HCT116 (cell line): Measurements from ENCODE around the gene ZFYVE1. TPM values are rescaled to one million over a fixed set of nuclear protein-coding genes. Genes with fewer than 3 reads are reported as not detected.
"Not testable (repeated sequence)": the region's sequence is repeated elsewhere in the genome, so short reads cannot be mapped to it uniquely, and the experiment has no call there.

Experiments
- ATAC-seq: fragments of 200-7000 bp; cut with Tn5 transposase; 2 replicates; pipeline ENCODE4 v1.9.1; 2020; ENCODE audit warnings: mild to moderate bottlenecking, moderate library complexity
- BruUV-seq: library from RNA; stranded (reverse); fragments of 400-500 nt; replicated peaks from 2 replicates; lab custom pipeline; 2021; lab: Mats Ljungman, UMichigan
- CTCF ChIA-PET: fragments of 300-600 bp; sonication (Branson Sonifier 250); formaldehyde crosslinking; loops from one replicate; lab custom pipeline; 2021; ENCODE audit warnings: antibody characterized with exemption; lab: Charles Lee
- POLR2A ChIA-PET: fragments of 300-600, 350-600 bp; sonication (Branson Sonifier 250); formaldehyde crosslinking; loops from one replicate; lab custom pipeline; 2021; ENCODE audit warnings: antibody characterized with exemption; lab: Charles Lee
- RAD21 ChIA-PET, 2 experiments: fragments of 300-600 bp; sonication (Branson Sonifier 250); formaldehyde crosslinking; loops; one replicate each; lab custom pipeline; 2023; ENCODE audit warnings: low total read pairs in 2 of 2; ENCODE audit not compliant: uncharacterized antibody in 2 of 2, unreplicated experiment in 2 of 2, low non-redundant PET in 1 of 2; lab: Charles Lee
- DNase-seq: peaks from one replicate; pipeline ENCODE4 v3.0.0-alpha.2; 2010; ENCODE audit warnings: low read depth, low spot score
- H2AFZ ChIP-seq: fragments of 200-600 bp; shearing (Covaris generic), sonication (generic); 2 replicates; pipeline ENCODE4 v1.6.1; 2017; ENCODE audit warnings: low read depth, mixed run types, mixed read lengths, antibody characterized with exemption, low read length; ENCODE audit not compliant: poor library complexity, severe bottlenecking
- H3K27ac ChIP-seq: 2 replicates; pipeline ENCODE4 v1.5.1; 2012; ENCODE audit warnings: low read depth, low read length
- H3K27me3 ChIP-seq: fragments of 200-600 bp; sonication (generic); 2 replicates; pipeline ENCODE4 v1.6.1; 2016; ENCODE audit warnings: mixed run types, low read length, mixed read lengths; ENCODE audit not compliant: insufficient read depth
- H3K36me3 ChIP-seq, 2 experiments: fragments of 200-500 bp in 1 of 2; fragments of 200-600 bp in 1 of 2; sonication (Bioruptor generic) in 1 of 2; sonication (generic) in 1 of 2; 2 replicates each; pipeline versions ENCODE4 v1.5.1 to v1.6.1; 2014 to 2016; ENCODE audit warnings: low read length in 2 of 2, inconsistent platforms in 1 of 2, mixed read lengths in 1 of 2, mixed run types in 1 of 2; ENCODE audit not compliant: insufficient read depth in 2 of 2, control insufficient read depth in 1 of 2
- H3K4me1 ChIP-seq, 2 experiments: fragments of 200-600 bp in 1 of 2; sonication (generic) in 1 of 2; 2 replicates each; pipeline versions ENCODE4 v1.5.1 to v1.6.1; 2012 to 2017; ENCODE audit warnings: low read length in 2 of 2, inconsistent platforms in 1 of 2, mild to moderate bottlenecking in 1 of 2, mixed read lengths in 1 of 2, mixed run types in 1 of 2, moderate library complexity in 1 of 2; ENCODE audit not compliant: insufficient read depth in 2 of 2, control insufficient read depth in 1 of 2
- H3K4me2 ChIP-seq: fragments of 200-600 bp; sonication (generic); 2 replicates; pipeline ENCODE4 v1.6.1; 2017; ENCODE audit warnings: mixed run types, low read length, mixed read lengths
- H3K4me3 ChIP-seq, 2 experiments: fragments of 200-600 bp in 1 of 2; sonication (generic) in 1 of 2; replicated peaks in 1 of 2; 2 replicates each; pipeline ENCODE4 v1.5.1; 2011 to 2016; ENCODE audit warnings: low read length in 2 of 2, control low read depth in 1 of 2, low read depth in 1 of 2, mild to moderate bottlenecking in 1 of 2, mixed read lengths in 1 of 2, mixed run types in 1 of 2
- H3K79me2 ChIP-seq: fragments of 200-600 bp; sonication (generic); 2 replicates; pipeline ENCODE4 v1.6.1; 2017; ENCODE audit warnings: mild to moderate bottlenecking, mixed run types, low read length, moderate library complexity, mixed read lengths; ENCODE audit not compliant: insufficient read depth
- H3K9ac ChIP-seq: fragments of 200-600 bp; sonication (generic); 2 replicates; pipeline ENCODE4 v1.6.1; 2016; ENCODE audit warnings: low read length, mixed read lengths
- H3K9me2 ChIP-seq: fragments of 200-600 bp; sonication (generic), shearing (Covaris generic); 2 replicates; pipeline ENCODE4 v1.6.1; 2017; ENCODE audit warnings: mixed run types, mild to moderate bottlenecking, moderate library complexity; ENCODE audit not compliant: insufficient read depth
- H3K9me3 ChIP-seq, 2 experiments: fragments of 200-500 bp in 1 of 2; fragments of 200-600 bp in 1 of 2; sonication (Bioruptor generic) in 1 of 2; sonication (generic) in 1 of 2; 2 replicates each; pipeline ENCODE4 v1.6.1; 2014 to 2017; ENCODE audit warnings: low read length in 2 of 2, mixed read lengths in 2 of 2, inconsistent platforms in 1 of 2, low read depth in 1 of 2, mild to moderate bottlenecking in 1 of 2, mixed run types in 1 of 2, moderate library complexity in 1 of 2; ENCODE audit not compliant: control insufficient read depth in 1 of 2, insufficient read depth in 1 of 2
- H4K20me1 ChIP-seq: fragments of 200-600 bp; sonication (generic), shearing (Covaris generic); 2 replicates; pipeline ENCODE4 v1.6.1; 2017; ENCODE audit warnings: mixed run types, mild to moderate bottlenecking, moderate library complexity; ENCODE audit not compliant: insufficient read depth
- CBX3 ChIP-seq: IDR thresholded peaks from 2 replicates; pipeline ENCODE4 v1.6.1; 2012; ENCODE audit warnings: low read depth
- CEBPB ChIP-seq: IDR thresholded peaks from 2 replicates; pipeline ENCODE4 v1.6.1; 2012; ENCODE audit warnings: low read depth
- EZH2phosphoT487 ChIP-seq: fragments of 200-600 bp; IDR thresholded peaks from 2 replicates; pipeline ENCODE4 v1.6.1; 2018; ENCODE audit warnings: antibody characterized with exemption, borderline replicate concordance
- FOSL1 ChIP-seq: IDR thresholded peaks from 2 replicates; pipeline ENCODE4 v1.6.1; 2012; ENCODE audit warnings: low read depth
- JUND ChIP-seq: IDR thresholded peaks from 2 replicates; pipeline ENCODE4 v1.6.1; 2012
- POLR2A ChIP-seq: IDR thresholded peaks from 2 replicates; pipeline ENCODE4 v1.7.0; 2011; ENCODE audit warnings: borderline replicate concordance; ENCODE audit not compliant: insufficient read depth, insufficient read length; ENCODE audit errors: extremely low read depth
- POLR2AphosphoS5 ChIP-seq: IDR thresholded peaks from 2 replicates; pipeline ENCODE4 v1.6.1; 2011; ENCODE audit warnings: mild to moderate bottlenecking, low read depth, low read length, moderate library complexity
- RAD21 ChIP-seq: IDR thresholded peaks from 2 replicates; pipeline ENCODE4 v1.6.1; 2012; ENCODE audit warnings: low read depth, mild to moderate bottlenecking
- SP1 ChIP-seq: IDR thresholded peaks from 2 replicates; pipeline ENCODE4 v1.6.1; 2012; ENCODE audit warnings: low read depth
- TCF7L2 ChIP-seq: IDR thresholded peaks from 2 replicates; pipeline ENCODE4 v1.7.0; 2011; ENCODE audit warnings: borderline replicate concordance, inconsistent platforms; ENCODE audit not compliant: insufficient read depth, insufficient read length; ENCODE audit errors: extremely low read depth
- YY1 ChIP-seq: IDR thresholded peaks from 2 replicates; pipeline ENCODE4 v1.6.1; 2011; ENCODE audit warnings: low read length, low read depth, moderate library complexity, mild to moderate bottlenecking; ENCODE audit not compliant: insufficient replicate concordance; ENCODE audit errors: extremely low read depth
- ZFX ChIP-seq: fragments of 450-650 bp; IDR thresholded peaks from 2 replicates; pipeline ENCODE4 v1.6.1; 2017
- intact Hi-C: fragments of 100-400 bp; cut with micrococcal nuclease; formaldehyde crosslinking; loops from 2 replicates; pipeline ENCODE4 v1.10.0; 2022
- total RNA-seq: library from RNA; stranded (reverse); gene quantifications from one replicate; pipeline ENCODE4 v1.2.1, GENCODE V29; 2021; ENCODE audit not compliant: unreplicated experiment
- TF ChIP-seq, protein P1 (sequence below): IDR thresholded peaks from 2 replicates; pipeline ENCODE4 v1.6.1; 2012
- TF ChIP-seq, protein P2 (sequence below), 3 experiments: fragments of 200-600 bp in 1 of 3; sonication (generic) in 1 of 3; IDR thresholded peaks in 2 of 3; conservative IDR thresholded peaks in 1 of 3; 2 replicates each; pipeline ENCODE4 v1.5.1; 2012 to 2017; ENCODE audit warnings: low read depth in 2 of 3, low read length in 2 of 3, antibody characterized with exemption in 1 of 3, borderline replicate concordance in 1 of 3, control low read depth in 1 of 3, mild to moderate bottlenecking in 1 of 3, mixed read lengths in 1 of 3, mixed run types in 1 of 3, moderate library complexity in 1 of 3; ENCODE audit not compliant: insufficient read depth in 1 of 3

Gene ZFYVE1
- total RNA-seq, 1 experiment from 2014 or later = 7.7 TPM

DNA sequence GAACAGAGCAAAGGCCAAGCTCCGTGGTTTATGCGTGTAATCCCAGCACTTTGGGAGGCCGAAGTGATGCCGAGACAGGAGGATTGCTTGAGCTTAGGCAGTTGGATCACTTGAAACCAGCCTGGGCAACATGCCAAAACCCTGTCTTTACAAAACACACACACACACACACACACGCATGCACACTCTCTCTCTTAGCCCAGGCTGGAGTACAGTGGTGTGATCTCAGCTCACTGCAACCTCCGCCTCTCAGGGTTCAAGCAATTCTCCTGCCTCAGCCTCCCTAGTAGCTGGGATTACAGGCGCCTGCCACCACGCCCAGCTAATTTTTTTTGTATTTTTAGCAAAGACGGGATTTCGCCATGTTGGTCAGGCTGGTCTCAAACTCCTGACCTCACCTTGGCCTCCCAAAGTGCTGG, 64.6 kb downstream of the ZFYVE1 start:
- peak overlapping the region; percentile 71 for H3K27ac ChIP-seq
- peak overlapping the region; percentile 69 for H3K9ac ChIP-seq
- H3K9me3 ChIP-seq, H3K9me2 ChIP-seq, RAD21 ChIA-PET, BruUV-seq, H3K79me2 ChIP-seq, H4K20me1 ChIP-seq, H3K27me3 ChIP-seq, H3K36me3 ChIP-seq, H2AFZ ChIP-seq: not testable (repeated sequence)
- POLR2A ChIA-PET = interaction anchor here (0.8 to 1.8 kb wide), 4 partner anchors 8 to 97 kb away, joined by 3 to 10 read pairs (median 3); partner anchors contain the start of gene ZFYVE1
- intact Hi-C loops = loop anchor here (2.0 to 5.0 kb wide), 2 partner anchors 36 to 65 kb away; partner anchors contain the start of genes DCAF4 and ZFYVE1
- peaks cover 28 to 54% of the 10 kb centered on the region in 2 experiments for H3K4me1 ChIP-seq
- peak overlapping the region in 1 of 2 experiments; percentile 16; a peak in 1 of 4 replicates for H3K4me3 ChIP-seq
- H3K4me2 ChIP-seq = peak overlapping the region; percentile 71
- ATAC-seq (peak; percentile 33), DNase-seq (peak; percentile 52)
- CTCF ChIA-PET = interaction anchor here (0.5 to 2.7 kb wide), 4 partner anchors 14 to 493 kb away, joined by 3 to 19 read pairs (median 4); partner anchors contain the start of gene ZFYVE1

DNA sequence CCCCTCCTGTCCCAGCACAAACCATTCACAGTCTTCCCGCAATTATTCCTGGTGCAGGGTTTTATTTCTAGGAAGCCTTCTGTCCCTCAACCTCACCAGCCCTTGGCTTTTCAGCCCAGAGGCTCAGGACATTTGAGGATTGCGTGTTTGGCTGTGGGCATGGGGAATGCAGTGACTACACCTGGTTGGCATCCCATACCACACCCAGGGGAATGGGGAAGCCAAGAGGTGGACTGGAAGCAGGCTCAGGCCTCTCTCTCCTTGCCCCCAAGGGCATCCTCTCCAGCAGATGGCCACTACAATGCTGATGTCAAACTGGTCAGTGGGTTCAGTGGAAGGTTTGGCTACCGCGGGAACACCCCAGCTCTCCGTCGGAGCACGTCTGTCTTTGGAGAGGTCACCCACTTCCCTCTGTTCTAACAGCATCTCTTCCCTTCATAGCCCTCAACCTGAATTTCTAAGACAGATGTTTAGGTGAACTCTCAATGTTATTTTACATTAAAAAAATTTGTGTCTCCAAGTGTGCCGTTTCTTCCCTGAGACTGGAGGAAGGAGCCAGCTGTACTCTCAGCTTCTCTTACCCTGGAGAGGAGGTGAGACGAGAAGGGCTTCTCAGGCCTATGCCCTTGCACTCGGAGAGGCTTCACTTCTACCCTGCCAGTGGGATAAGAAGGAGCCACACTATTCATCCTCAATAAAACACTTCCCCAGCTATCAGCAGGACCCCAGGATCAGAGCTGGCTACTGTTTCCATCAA, 65.1 kb downstream of the ZFYVE1 start:
- H3K27ac ChIP-seq = peak overlapping the region; percentile 71
- RAD21 ChIA-PET = no interaction called here
- CTCF ChIA-PET = interaction anchor here (1.2 to 2.7 kb wide), 3 partner anchors 13 to 448 kb away, joined by 3 to 19 read pairs (median 4); partner anchors contain the start of gene ZFYVE1
- H3K79me2 ChIP-seq = no peaks in the 10 kb centered on the region
- H3K4me1 ChIP-seq = peaks cover 28 to 54% of the 10 kb centered on the region in 2 experiments
- BruUV-seq = no TSS peak
- H2AFZ ChIP-seq = no peak overlapping the region
- DNase-seq (peak; percentile 81), ATAC-seq (peak; percentile 75)
- no peaks in the 10 kb centered on the region for H3K9me3 ChIP-seq
- H4K20me1 ChIP-seq = no peaks in the 10 kb centered on the region
- H3K9ac ChIP-seq = peak overlapping the region; percentile 69
- POLR2A ChIA-PET = interaction anchor here (0.6 to 1.8 kb wide), 4 partner anchors 9 to 97 kb away, joined by 3 to 10 read pairs (median 6); partner anchors contain the start of gene ZFYVE1
- peaks cover 0 to 2% of the 10 kb centered on the region in 2 experiments; a peak in 1 of 4 replicates for H3K36me3 ChIP-seq
- H3K27me3 ChIP-seq = no peaks in the 10 kb centered on the region
- intact Hi-C loops = loop anchor here (2.0 to 5.0 kb wide), 2 partner anchors 35 to 66 kb away; partner anchors contain the start of genes DCAF4 and ZFYVE1
- peak overlapping the region; percentile 71 for H3K4me2 ChIP-seq
- peak overlapping the region in 1 of 2 experiments; percentile 16; a peak in 2 of 4 replicates for H3K4me3 ChIP-seq
- no peaks in the 10 kb centered on the region for H3K9me2 ChIP-seq
- peak; percentile 78; the same call in 1 of the 2 replicates for TF ChIP-seq CBX3
- TF ChIP-seq ZFX = peak; percentile 19; the same call in 1 of the 2 replicates
- TF ChIP-seq, protein P1, sequence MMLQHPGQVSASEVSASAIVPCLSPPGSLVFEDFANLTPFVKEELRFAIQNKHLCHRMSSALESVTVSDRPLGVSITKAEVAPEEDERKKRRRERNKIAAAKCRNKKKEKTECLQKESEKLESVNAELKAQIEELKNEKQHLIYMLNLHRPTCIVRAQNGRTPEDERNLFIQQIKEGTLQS = peak; percentile 54; the same call in 1 of the 2 replicates
- TF ChIP-seq CEBPB = peak; percentile 50; the same call in 1 of the 2 replicates
- TF ChIP-seq, protein P2, sequence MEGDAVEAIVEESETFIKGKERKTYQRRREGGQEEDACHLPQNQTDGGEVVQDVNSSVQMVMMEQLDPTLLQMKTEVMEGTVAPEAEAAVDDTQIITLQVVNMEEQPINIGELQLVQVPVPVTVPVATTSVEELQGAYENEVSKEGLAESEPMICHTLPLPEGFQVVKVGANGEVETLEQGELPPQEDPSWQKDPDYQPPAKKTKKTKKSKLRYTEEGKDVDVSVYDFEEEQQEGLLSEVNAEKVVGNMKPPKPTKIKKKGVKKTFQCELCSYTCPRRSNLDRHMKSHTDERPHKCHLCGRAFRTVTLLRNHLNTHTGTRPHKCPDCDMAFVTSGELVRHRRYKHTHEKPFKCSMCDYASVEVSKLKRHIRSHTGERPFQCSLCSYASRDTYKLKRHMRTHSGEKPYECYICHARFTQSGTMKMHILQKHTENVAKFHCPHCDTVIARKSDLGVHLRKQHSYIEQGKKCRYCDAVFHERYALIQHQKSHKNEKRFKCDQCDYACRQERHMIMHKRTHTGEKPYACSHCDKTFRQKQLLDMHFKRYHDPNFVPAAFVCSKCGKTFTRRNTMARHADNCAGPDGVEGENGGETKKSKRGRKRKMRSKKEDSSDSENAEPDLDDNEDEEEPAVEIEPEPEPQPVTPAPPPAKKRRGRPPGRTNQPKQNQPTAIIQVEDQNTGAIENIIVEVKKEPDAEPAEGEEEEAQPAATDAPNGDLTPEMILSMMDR (IDR thresholded peaks at IDR 0.05 in 2 of 3, conservative IDR thresholded peaks at IDR 0.05 in 1 of 3; ENCODE audit: borderline replicate concordance in 1 of 3, insufficient read depth in 1 of 3, low read depth in 2 of 3, low read length in 2 of 3) = no peak
- TF ChIP-seq EZH2phosphoT487 = no peak
- 0 out of 2 replicates have a peak, but pooled peaks have one; percentile 3 for TF ChIP-seq RAD21
- TF ChIP-seq YY1 = peak; percentile 57
- TF ChIP-seq SP1 = peak; percentile 73
- peak; percentile 45; the same call in 1 of the 2 replicates for TF ChIP-seq POLR2AphosphoS5
- peak; percentile 81 for TF ChIP-seq FOSL1
- no peak for TF ChIP-seq POLR2A
- no peak for TF ChIP-seq TCF7L2
- TF ChIP-seq JUND = peak; percentile 81
